CD4-positive, alpha-beta T cell treated with Interleukin-6 at 100 ng/mL for 8 hours (primary cell): Measurements from ENCODE around the gene NSG1.

Experiments
- DNase-seq: peaks from one replicate; pipeline ENCODE4 v3.0.0-alpha.2; 2020; ENCODE audit warnings: mixed read lengths, low spot score

Gene NSG1

DNA sequence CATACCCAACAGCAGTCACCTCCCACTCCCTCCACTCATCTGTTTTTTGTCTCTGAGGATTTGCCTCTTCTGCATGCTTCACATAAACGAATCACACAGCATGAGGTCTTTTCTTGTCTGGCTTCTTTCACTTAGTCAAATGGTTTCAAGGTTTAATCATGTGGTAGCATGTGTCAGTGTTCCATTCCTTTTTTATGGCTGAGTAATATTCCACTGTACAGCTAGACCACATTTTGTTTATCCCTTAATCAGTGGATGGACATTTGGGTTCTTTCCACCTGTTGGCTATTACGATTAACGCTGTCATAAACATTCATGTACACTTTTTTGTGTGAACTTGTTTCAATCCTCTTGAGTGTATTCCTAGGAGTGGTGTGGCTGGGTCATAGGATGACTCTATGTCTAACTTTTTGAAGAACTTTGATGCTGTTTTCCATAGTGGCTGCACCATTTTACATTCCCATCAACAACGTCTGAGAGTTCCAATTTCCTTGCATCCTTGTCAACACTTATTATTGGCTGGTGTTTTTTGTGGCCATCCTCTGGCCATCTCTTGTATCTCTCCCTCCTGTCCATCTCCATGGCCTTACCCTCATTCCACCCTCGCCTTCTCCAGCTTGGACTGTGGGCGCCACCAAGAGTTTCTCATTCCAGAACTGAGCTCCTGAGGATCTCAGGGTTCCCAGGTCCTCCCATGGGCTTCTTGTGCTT, 12.4 kb upstream of the NSG1 start:
- DNase-seq: no peak

DNA sequence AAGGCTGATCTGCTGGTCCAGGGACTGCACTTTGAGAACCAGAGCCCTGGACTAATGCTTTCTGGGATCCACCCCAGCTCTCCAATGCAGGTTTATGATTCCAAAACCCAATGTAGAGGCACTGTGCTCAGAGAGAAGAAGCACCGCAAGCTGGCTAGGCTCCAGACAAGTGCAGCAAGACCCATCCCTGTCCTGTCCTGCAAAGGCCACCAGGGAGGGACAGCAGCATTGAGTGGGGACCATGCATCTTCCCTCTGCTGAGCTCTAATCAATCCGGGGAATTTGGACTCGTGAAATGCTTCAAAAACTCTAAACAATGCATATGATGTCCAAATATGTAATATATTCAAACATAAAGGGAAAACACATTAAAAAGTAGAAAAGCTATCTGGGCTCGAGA, 10.8 kb upstream of the NSG1 start:
- DNase-seq: no peak

DNA sequence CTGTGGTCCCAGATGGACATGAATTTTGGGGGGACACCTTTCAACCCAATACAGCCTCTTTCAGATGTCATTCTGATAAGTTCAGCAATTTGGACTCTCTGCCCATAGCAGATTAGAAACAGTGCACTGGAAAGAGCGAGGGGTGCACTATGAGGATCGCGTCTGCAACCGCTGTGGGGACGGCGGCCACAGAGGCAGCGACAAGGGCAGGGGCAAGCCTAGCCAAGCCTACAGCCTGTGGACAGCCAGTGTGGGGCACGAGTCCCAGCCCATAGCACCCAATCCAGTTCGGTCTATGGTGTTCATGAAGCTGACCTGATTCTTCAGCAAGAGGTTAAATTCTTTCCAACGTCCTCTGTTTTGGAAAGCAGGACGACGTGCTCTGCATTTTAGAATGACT, 9.7 kb upstream of the NSG1 start:
- no peak for DNase-seq

DNA sequence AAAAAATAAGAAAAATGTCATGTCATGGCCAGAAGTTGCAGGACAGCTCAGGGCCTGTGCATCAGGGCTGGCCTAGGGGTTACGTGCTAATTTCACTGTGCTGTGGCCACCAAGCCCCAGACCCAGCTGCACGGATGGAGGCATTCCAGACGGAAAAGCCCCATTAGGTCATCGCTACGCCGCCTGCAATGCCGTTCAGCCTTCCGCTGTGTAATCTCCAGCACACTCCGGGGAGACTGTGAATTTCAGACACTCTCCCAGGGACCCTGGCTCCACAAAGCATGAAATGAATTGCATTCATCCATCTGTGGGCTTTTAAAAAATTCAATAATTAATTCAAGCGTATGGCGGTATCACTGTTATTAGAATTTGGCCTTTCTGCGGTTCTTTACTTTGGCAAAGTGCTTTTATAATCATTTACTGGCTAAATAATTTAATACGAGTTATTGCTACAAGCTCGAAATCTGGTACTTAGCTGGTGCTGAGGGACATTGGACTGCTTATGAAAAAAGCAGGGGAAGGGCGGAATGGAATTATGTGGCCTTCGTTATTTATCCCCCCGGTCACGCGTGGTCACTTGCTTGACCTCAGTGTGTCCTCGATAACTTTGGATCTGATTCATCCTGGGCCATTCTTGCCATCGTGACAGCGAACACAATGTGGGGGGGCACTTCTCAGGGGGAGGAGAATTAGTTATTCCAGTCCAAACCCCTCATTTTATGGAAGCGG, 9.0 kb upstream of the NSG1 start:
- DNase-seq: no peak

DNA sequence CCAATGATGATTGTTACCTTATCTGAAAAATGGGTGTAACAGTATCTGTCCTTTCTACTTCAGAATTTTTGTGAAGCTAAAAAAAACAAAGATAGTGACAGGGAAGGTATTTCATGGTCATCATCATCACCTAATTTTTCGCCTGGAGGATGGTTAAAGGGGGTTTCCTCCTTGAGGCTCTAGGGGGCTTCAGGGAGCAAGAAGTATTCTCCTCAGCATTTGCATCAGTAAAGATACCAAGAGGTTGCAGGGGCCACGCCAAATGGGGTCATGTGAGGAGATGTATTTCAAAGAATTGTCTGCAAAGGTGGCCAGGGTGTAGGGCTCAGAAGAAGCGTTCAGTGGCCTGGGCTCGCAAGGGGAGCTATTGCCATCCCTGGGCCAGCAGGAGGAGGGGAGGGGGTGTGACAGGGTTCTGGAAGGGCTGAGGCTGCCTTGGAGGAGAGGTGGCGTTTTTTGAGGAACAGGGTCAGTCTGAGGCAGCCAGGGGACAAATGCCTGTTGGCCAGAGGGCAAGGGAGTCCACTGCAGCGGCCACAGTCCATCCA, 7.3 kb upstream of the NSG1 start:
- DNase-seq: no peak

DNA sequence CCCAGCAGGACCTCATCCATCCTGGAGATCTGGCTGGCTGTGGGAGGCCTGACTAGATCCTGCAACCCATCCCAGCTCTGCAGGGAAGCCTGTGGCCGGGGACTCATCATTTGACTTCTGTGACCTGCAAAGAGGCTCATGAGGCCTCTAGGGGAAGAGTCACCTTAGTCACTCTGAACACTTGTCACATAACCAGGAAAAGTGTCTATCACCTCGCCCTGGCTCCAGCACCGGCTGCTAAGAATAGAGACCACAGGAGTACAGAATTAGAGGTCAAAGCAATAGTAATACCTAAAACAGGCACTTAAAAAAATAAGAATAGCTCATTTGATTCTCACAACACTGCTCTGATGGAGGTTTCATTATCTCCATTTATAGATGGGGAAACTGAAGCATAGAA, 3.8 kb upstream of the NSG1 start:
- DNase-seq: no peak

DNA sequence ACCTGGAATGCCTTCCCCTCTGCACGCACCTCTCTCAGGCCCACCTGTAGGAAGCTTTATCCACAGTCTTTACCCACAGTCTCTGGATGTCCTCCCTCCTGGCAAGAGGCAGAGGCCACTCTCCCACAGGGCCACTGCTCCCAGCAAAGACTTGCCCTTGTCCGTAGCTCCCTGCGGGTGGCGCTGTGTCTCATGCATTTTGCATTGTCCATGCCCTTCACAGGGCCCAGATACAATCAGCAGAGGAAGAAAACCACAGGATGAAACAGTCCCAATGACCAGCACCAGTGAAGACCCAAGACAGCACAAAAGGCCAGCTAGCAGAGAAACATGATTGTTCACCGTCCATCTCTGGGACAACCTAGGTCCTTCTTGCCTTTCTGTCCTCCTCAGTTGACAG, 2.1 kb upstream of the NSG1 start:
- no peak for DNase-seq

DNA sequence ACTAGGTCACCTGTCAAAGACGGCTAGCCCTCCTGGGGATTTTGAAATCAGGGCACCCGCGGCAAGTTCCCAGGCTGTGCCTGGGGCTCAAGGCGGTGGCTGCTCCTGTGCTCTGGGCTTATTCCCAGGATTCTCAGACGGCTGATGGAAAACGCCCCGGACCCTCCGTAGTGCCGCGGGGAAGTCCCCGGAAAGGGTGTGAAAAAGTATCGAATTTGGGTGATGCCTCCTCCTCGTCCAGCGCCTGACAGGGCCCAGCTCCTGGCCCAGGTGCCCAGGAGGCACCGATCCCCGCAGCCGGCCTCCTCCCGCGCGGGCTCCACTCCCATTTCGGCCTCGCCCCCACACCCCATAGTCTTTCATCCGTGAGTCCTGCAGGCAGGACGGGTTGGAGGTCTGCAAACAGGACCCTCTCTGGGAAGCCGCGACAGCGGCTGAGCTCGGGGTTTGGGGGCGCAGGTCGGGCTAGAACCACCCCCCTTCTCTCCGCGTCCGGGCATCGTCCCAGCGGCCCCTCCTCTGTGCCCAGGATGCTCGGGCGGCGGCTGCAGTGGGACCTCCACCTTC, 1.1 kb upstream of the NSG1 start:
- DNase-seq: no peak

DNA sequence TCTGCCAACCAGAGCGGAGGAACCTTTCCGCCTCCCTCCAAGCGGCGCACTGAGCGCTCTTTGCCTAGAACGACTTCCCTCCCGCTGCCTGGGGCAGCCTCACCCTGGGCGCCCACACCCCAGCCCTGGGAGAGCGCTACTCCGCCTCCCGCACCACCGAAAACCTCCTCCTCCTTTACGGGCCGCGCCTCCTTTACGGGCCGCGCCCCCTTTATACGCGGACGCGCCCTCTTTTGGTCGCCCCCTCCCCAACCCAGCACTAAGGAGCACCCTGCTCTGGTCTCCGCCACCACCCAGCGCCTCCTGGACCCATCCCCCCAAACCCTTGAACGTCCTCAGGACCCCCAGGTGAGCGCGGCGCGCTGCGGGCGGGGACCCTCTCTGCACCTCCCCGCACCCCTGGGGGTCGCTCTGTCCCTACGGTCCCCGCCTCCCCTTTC, 586 bp upstream of the NSG1 start:
- peak; percentile 43 for DNase-seq

DNA sequence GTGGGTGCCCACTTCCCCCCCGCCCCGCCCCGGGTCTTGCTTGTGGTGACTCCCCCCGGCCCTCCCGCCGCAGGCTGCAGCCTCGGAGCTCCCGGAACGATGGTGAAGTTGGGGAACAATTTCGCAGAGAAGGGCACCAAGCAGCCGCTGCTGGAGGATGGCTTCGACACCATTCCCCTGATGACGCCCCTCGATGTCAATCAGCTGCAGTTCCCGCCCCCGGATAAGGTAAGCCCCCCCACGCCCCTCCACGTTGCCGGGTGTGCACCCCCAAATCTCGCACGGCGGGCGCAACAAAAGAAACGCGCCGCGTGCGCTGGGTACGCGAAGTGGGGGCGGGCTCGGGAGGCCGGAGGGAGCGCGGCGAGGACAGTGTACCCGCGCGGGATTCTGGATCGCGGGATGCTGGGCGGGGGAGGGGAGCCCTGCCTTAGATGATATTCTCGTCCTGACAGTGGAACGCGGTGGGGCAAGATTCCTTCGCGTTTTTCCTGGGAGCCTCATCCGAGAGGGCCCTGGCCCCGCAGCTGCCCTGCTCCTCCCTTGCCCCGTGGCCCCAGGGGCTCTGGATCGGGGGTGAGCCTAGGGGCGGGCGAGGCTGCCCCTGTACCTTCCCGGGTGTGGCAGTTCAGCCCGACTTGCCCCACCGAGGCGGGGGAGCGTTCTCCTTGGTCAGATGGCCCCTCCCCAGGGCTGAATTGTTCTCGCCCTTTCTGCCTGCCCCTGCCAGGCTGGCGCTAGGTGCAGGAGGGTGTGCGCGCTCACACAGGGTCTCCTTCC, 819 bp downstream of the NSG1 start:
- DNase-seq: no peak

DNA sequence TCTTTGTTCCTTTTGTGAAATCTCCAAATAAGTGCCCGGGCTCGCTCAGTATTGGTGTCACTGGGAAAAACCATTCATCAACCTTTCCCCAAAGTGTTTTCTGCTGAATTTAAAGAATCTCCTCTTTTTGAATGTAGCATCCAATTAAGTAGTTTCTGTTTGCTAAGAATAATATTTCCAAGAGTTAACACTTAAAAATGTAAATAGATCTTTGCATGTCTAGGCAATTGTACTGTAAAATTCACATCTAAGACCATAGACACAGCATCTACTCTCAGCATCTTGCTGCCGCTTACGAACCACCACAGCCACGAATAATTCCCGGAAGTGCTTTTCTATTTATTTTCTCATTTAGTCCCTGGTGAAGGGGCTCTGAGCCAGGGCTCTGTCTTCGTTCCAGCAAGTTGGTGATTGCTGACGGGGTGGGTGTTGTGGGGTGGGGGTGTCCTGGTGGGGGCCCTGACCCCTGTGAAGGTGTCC, 1.4 kb downstream of the NSG1 start:
- DNase-seq: no peak

DNA sequence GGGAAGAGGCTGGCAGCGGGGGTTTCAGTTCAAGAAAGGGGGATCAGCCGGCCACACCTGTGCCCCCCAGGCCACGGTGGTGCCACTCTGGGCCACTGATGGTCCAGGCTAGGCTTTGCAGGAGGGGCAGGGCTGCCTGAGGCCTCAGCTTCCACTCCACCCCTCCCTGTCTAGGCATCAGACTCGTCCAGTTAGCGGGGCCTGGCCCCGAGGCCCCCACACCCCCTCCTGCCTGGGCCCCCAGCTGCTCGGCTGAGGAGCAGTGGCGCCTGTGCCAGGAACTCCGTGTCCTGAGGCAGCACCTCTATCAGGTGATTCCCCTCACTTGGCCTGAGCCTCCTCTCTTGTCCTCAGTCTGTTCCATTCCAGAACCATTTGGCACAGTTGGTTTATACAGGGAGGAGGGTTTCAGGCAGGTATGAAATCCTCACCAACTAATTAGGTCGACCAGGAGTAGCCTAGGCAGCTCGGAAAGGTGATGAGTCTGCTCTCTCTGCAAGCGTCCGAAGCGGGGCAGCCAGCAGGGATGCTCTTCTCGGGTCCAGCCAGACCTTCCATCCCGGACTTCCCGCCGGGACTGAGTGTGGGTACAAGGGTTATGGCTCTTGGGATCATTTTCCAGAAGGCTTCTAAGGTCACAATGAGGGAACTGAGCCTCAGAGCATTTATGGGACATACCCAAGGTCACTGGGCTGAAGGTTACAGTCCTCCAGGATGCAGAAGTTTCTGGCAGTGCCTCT, 2.1 kb downstream of the NSG1 start:
- no peak for DNase-seq

DNA sequence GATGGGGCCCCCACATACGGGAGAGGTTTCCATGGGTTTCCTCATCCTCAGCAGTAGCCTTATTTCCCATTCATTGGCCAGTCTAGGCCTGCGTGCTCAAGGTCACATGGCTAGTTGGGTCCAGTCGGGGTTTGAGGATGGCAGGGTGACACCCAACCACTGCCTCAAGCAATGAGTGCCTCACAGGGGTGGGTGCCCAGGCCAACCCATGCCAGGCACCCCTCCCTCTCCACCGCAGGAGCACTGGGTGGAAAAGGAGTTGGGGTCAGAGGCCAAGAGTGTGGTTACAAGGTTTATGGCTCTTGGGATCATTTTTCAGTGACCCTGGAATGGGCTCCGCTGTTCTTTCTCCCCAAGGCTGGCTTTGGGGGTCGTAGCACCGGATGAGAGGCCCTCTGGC, 3.1 kb downstream of the NSG1 start:
- no peak for DNase-seq

DNA sequence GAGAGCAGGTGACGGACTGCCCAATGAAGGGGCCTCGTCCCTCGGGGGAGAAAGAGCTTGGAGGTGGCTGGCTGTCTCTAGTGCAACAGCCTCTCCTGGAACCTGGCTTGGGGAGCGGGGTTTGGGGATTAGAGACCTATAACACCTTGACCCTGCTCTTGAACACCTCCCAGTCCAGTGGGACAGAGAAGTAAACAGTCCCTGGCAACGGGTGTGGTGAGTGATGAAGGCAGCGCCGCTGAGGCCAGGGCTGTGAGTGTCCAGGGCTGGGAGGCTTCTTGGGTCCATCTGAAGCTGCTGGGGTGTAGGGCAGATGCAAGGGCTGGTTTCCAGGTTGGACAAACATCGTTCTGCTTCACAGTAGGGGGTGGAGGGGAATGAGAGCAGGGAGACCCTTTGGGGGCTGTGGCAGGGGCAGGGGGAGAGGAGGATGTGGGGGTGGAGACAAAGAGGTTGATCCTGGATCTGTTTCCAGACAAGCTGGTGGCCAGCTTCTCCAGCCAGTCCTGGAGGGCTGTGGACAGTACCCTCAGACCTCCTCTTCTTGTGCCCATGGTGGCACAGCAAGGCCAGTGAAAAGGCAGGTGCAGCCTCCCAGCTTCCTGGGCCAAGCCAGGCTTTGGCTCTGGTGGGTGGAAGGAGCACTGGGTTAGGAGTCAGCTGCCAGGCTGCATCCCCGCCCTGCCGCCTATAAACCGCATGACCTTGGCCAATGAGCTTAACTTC, 3.8 kb downstream of the NSG1 start:
- no peak for DNase-seq

DNA sequence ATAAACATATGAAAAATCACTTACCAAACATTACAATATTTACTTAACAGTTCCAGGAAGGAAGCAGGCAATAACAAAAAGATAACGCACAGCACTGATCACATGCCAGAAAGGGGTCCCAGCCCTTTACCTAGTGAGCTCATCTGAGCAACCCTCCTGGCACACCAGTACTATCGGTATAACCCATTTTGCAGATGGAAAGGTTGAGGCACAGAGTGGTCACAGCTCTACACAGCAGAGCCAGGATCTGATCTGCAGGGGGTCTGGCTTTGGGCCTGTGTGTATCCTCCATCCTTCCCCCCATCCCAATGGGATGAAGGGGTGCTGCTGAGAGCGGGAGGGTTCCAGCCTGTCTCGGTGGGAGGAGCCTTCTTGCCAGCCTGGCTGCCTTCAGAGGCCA, 5.0 kb downstream of the NSG1 start:
- no peak for DNase-seq

DNA sequence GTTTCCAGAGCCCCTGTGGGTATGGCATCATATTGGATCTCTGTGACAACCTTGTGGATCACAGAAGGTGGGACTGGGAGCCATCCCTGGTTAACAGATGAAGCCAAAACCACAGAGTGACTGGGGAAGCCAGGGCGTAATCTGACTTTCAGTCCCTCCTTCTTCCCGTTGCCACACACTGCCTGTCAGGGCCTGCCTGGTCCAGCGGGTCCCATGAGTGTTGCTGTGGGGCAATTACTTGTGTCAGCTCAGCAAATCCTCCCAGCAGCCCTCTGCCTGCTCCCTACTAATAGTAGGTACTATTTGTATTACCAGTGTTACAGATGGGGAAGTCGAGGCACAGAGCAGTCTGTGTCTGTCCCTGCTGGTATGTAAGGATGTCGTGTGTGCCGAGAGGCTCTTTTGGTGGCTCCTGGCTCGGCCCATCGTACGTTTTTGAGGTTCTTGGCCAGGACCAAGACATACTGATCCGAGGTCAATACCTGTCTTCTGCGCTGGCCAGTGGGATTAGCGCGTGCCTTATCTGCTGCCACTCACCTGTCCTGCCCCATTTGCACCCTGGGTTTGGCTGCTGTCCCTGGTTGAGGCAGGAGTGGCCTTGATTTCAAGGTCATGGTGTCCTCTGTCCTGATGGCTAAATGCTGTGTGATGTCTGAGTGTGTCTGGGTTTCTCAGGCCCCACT, 5.7 kb downstream of the NSG1 start:
- no peak for DNase-seq

DNA sequence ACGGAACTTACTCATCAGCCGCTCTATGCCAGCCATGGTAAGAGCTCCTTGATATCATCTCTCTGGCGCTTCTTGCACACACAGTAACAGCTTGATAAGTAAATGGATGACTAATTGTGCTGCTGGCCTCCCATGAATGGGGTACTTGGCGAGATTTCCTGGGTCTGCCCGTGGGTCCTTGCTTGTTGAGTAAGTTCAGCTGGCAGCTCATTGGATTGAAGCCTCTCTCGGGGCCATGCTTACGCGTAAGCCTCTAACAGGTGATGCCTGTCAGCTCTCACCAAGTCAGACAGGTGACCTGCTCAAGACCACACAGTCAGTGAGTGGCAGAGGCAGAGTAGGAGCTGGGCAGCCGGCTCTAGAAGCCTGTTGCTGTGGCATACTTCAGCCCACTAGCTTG, 7.7 kb downstream of the NSG1 start:
- DNase-seq: no peak

DNA sequence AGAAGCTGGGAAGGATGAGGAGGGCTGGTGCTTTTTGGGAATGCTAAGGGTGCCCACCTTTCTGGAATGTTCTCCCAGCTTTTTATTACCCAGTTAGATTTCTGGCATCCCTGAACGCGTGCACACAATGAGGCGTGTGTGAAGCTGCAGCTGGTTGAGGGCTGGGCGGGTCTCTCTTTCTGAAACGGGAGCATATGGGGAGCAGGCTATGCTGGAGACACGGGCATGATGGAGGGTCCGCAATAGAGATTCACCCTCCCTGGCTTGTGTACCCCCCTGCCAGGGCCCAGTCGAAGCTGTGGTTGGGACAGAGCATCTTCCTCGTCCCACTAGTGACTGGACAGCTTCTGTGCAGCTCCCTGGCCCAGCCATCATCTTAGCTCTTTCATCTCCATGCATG, 8.5 kb downstream of the NSG1 start:
- no peak for DNase-seq

DNA sequence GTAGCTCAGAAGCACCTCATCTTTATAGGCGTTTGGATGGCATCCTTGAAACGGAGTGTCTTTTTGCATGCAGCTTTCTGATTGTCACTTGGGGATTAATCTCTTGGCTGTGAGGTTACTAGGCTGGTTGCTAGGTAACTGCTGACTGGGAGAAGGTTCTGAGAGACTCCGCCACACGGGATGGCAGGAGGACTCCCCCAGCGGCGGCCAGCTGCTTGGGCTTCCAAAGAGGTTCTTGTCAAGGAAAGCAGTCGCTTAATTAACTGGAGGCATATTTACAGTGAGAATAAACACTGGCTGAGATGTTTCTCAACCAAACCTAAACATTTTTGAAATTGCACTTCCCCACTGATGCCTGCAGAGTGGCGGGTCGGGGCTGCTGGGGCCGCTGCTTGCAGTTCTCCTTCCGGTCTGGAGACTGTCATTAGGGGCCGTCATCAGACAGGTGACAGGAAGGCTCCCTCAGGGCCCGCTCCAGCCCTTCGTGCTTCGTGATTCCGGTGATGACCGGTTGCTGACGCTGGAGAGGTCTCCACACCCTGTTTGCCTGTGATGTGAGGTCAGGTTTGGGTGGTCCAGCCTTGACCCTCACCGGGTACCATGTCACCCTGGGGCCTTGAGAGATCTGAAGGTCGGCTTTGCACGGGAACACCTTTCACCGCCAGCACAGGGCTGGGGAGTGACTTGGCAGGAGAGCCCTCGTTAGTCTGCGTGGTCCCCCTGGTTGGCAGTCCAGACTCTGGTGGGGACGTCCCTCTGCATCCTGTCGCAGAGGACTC, 9.1 kb downstream of the NSG1 start:
- no peak for DNase-seq
